HG03196 (cell line): Measurements from ENCODE around the gene JARID2.
A peak's percentile ranks its signal among the peaks of the same experiment; 100 is the strongest.

Source experiments
- ATAC-seq: cut with Tn5 transposase; IDR thresholded peaks from one replicate; pipeline ENCODE4 v1.9.1; 2021; ENCODE audit not compliant: unreplicated experiment

JARID2 gene

GRCh38 chr6:15331143-15331542, 85.3 kb downstream of the JARID2 start:
- ATAC-seq: no peak

DNA sequence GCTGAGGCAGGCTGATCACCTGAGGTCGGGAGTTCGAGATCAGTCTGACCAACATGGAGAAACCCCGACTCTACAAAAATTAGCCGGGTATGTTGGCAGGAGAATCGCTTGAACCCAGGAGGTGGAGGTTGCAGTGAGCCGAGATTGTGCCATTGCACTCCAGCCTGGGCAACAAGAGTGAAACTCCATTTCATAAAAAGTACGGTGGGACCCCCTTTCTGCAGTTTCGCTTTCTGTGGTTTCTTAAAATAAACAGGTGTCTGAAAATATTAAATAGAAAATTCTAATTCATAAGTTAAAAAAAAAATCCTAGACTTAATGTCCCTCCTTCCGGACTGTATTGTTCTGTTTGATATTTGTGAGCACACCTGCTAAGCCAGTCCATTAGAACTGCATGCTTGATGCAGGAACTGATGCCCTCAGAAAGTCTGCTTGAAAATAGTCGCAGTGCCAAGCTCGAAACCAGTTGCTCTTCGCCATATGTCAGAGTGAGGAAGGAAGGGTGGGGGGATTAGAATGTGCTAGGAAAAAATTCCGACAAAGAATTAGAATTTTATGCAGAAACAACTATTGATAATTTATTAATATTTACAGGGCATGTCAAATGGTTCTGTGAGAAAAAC, 85.9 kb downstream of the JARID2 start:
- ATAC-seq: no peak

DNA sequence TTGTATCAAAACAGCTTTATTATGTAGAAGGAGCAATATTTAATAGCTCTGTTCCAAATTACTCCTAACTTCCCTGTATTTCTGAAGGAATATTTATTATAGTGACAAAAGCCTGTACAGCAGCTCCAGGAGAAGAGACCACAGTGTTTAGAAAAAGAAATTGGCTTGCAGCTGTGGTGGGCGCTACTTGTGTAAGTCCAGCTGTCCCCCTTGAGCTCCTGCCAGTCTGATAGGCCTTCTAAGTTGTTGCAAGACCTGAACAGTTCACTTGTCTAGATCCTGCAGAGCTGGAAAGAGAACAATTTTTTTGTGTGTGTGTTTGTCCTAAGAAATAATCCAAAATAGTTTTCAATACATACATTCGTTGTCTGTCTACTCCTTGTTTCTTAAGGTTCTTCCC, 86.6 kb downstream of the JARID2 start:
- no peak for ATAC-seq

- no peak for ATAC-seq
These were observed 89.5 kb downstream of the JARID2 start for GRCh38 chr6:15335385-15335784.

DNA sequence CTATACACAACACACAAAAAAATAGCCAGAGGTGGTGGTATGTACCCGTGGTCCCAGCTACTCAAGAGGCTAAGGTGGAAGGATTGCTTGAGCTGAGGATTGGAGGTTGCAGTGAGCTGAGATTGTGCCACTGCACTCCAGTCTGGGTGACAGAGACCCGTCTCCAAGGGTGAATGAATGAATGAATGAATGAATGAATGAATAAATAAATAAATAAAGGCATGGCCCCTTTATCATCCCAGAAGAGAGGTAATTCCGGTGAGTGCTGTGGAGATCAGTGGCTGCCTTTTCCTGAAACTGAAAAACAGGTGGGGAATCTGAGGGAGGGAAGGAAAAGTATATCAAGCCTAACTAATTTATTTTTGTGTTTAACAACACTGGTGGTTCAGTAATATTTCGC, 90.0 kb downstream of the JARID2 start:
- ATAC-seq: no peak

DNA sequence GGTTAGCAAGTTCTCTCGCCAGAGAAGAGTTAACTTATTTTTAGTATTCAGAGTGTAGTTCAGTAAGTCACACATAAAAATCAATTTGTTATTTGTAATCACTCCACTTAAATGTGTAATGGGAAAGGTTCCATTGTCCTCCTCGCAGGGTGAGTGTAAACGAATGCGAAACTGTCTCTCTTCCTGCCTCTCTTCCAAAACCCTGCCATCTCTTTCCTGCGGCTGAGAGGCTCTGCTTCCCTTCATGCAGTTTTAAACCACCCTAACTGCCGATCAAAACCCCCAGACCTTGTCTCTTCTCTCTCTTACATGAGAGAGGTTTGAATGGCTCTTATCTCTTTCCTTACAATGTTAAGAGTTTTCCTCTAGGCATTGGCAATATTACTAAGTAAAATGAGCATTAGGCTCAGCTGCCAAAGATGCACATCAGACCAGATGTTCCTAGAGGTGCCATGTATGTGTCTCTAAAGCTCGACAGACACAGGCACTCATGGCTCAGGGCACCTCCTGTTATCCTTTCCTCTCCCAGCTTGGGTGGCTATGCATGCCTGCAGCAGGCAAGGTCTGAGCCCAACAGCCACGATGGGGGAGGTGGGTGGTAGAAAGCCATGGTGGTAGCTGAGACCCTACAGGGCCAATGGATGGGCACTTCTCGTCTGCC, 91.2 kb downstream of the JARID2 start:
- ATAC-seq: no peak

- ATAC-seq: no peak
These were observed 91.7 kb downstream of the JARID2 start for GRCh38 chr6:15337582-15337981.

DNA sequence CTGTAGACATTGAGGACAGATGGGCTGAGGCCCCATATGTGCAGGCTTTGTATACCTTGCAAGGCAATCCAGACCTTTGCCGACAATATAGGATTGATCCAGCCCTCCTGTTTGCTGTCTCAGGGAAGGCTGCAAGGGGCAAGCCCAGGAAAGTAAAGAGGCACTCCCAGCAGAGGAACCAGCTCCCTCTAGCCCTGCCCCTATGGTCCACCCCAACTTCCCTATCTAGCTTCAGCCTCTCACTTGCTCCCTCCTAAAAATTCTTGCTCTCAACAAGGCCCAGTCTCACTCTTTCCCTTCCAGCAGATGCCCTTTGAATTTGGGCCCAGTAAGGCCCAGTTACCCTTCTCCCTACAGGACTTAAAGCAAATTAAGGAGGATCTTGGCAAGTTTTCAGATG, 92.6 kb downstream of the JARID2 start:
- no peak for ATAC-seq

DNA sequence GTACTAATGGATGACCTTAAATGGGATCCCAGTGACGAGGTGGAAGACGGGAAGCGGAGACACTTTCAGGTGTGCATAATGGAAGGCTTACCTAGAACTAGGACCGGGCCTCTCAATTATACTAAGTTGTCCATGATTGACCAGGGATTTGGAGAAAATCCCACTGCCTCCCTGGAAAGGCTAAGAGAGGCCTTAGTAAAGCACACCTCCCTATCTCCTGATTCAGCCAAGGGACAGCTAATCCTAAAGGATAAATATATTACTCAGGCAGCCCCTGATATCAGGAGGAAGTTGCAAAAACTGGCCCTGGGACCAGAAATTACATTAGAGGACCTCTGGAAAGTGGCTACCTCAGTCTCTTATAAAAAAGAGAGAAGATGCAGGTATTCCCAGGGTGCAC, 93.2 kb downstream of the JARID2 start:
- ATAC-seq: no peak

GRCh38 chr6:15340105-15340601, 94.3 kb downstream of the JARID2 start:
- no peak for ATAC-seq

- peak; percentile 56 for ATAC-seq
These were observed 94.9 kb downstream of the JARID2 start for GRCh38 chr6:15340775-15341174.

GRCh38 chr6:15341311-15342001, 95.6 kb downstream of the JARID2 start:
- no peak for ATAC-seq

GRCh38 chr6:15342114-15342513, 96.2 kb downstream of the JARID2 start:
- ATAC-seq: no peak

GRCh38 chr6:15343490-15344191, 97.8 kb downstream of the JARID2 start:
- no peak for ATAC-seq

DNA sequence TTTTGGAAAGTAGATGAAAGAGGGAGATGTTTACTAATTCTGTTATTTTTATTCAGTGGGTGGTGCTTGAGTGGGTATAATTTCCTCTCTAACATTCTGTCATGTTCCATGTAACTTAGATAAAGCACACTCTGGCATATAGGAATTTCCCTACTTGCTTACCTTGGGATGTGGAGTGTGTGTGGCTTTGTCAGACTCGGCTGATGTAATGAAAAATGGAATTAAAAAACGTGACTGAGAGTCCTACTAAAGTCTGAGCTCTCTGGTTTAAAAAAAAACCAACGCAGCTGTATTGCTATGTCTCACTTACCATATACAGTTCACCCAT, 98.3 kb downstream of the JARID2 start:
- ATAC-seq: no peak

DNA sequence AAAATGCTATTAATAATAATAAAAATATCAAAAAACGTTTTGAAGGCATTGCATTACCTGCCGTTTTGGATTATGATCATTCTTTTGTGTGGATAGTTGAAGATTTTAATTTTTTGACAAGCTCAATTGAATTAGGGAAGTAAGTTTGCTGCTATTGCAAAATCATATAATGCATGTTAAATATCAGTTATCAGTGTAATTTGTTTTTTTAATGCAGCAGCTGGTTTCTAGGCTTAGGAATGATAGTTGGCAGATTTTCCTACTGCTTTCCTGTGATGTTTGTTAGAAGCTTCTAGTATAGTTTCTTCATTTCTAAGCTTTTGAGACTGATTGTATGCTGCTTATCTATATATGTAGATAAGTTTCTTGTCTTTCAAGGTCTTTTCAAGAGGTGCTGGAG, 99.0 kb downstream of the JARID2 start:
- no peak for ATAC-seq

DNA sequence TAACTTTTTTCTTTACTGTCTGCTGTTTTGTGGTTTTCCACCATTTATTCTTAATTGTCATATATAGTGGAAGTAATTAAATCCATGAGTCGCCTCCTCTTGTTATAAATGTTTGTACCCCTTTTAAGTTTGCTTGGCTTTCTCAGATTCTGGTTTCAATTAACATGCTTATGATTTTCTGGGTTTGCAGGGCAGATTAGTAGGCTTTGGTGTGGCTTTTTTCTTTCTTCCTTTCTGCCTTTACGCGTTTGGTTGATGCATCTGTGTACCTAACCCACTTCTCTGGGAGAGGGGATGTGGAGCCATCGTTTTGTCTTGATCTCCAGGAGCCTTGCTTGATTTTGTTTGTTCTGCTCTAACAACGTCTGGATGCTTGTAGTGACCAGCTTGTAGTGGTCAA, 100.4 kb downstream of the JARID2 start:
- ATAC-seq: no peak

DNA sequence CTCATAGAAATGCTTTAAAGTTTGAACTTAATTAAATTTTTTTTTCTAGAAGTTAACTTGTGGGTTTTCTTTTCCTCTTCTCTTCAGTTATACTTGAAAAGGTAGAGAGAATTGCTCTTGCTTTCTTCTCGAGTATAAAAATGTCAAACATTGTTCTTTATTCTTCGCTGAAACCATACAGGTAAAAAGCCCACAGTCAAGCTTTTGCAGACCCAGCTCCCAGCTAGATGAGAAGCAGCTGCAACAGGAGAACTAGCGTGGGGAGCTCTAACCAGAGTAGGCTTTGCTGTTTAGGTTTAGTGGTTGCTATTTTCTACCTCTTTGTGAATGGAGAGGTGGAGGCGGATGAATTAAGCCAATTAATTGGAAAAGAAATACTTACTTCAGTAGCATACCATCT, 102.7 kb downstream of the JARID2 start:
- ATAC-seq: no peak

DNA sequence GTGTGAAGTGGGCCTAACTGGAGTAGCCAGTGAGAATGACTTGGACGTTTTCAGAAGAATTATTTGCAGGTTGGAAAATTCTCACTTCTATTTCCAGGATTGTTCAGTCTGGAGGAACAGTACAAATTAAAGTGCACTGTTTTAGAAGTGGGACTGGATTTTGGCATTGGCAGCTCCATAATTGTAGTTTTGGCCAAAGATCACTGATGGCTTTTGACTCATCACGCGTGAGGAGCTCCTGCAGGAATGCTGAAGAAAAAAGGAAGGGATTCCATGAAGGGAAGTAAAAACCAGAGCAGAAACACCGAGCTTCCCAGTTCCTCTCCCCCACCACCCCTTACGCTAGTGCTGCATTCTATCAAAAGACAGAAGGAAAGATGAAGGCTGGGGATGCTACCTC, 103.5 kb downstream of the JARID2 start:
- ATAC-seq: no peak

GRCh38 chr6:15350386-15351083, 104.7 kb downstream of the JARID2 start:
- no peak for ATAC-seq

- no peak for ATAC-seq
These were observed 105.8 kb downstream of the JARID2 start for GRCh38 chr6:15351631-15352030.
